ENCODE data around the gene DACT2. TPM values are rescaled to one million over a fixed set of nuclear protein-coding genes. Genes with fewer than 3 reads are reported as not detected.

Gene DACT2
- total and polyA plus RNA-seq, 2 of the 8 experiments (the other 6 are each of a cell fraction or from before 2014, with no cell fraction given), result 2.9 to 3.1 TPM

- Histone ChIP-seq H3K23ac (ENCODE audit: insufficient read length) (no peak overlapping the region), H2BK120ac (replicated peaks; ENCODE audit: low read depth, low read length) (no peak overlapping the region), H3K9me3 (ENCODE audit: insufficient read depth in 2 of 2, low read depth in 1 of 2, low read length in 1 of 2) (no peaks in the 10 kb centered on the region), H3K27me3 (replicated peaks in 1 of 4; ENCODE audit: control insufficient read depth in 3 of 4, extremely low read depth in 1 of 4, insufficient read depth in 3 of 4, low read length in 3 of 4) (no peaks in the 10 kb centered on the region), H3K4me3 (ENCODE audit: extremely low read depth in 1 of 4, insufficient read depth in 2 of 4, low read depth in 3 of 4, low read length in 4 of 4) (no peak overlapping the region), H2AFZ (ENCODE audit: low read length) (no peak overlapping the region), H3K79me1 (ENCODE audit: low read depth, low read length) (no peaks in the 10 kb centered on the region), H4K20me1 (replicated peaks in 1 of 2; ENCODE audit: control insufficient read depth in 1 of 2, insufficient read depth in 2 of 2, low read length in 2 of 2) (no peaks in the 10 kb centered on the region), H2BK15ac (ENCODE audit: low read length) (no peak overlapping the region), H4K5ac (ENCODE audit: insufficient read length, low read depth, low read length) (no peak overlapping the region), H2BK5ac (ENCODE audit: low read depth, low read length) (no peak overlapping the region), H4K8ac (ENCODE audit: extremely low read depth, insufficient read depth, low read length) (no peak overlapping the region), H2AK5ac (ENCODE audit: low read depth, low read length) (no peak overlapping the region), H3K4me2 (ENCODE audit: insufficient read depth in 1 of 2, low read depth in 2 of 2, low read length in 2 of 2) (no peak overlapping the region), H3K4me1 (replicated peaks in 1 of 4; ENCODE audit: control insufficient read depth in 3 of 4, insufficient read depth in 4 of 4, low read length in 3 of 4) (peaks cover 3 to 21% (median 10%) of the 10 kb centered on the region in 4 experiments), H2BK20ac (ENCODE audit: low read length) (no peak overlapping the region), H3K4ac (replicated peaks; ENCODE audit: insufficient read length, low read depth, low read length) (no peak overlapping the region), H3K79me2 (ENCODE audit: control insufficient read depth in 1 of 2, insufficient read depth in 2 of 2, low read length in 2 of 2) (no peaks in the 10 kb centered on the region), H4K91ac (replicated peaks; ENCODE audit: insufficient read length, low read length) (no peak overlapping the region), H2BK12ac (ENCODE audit: low read depth, low read length) (no peak overlapping the region), H3K23me2 (ENCODE audit: low read depth, low read length) (no peaks in the 10 kb centered on the region), H3K14ac (ENCODE audit: insufficient read length) (no peak overlapping the region), H3K27ac (ENCODE audit: low read depth, low read length) (no peak overlapping the region), H3K36me3 (ENCODE audit: control insufficient read depth in 2 of 4, insufficient read depth in 4 of 4, low read length in 3 of 4) (no peaks in the 10 kb centered on the region), H3K18ac (ENCODE audit: extremely low read depth, low read length) (no peak overlapping the region), H3K56ac (replicated peaks; ENCODE audit: insufficient read length, low read depth, low read length) (no peak overlapping the region), H3K9ac (replicated peaks in 1 of 4; ENCODE audit: extremely low read depth in 1 of 4, low read depth in 3 of 4, low read length in 3 of 4) (no peak overlapping the region)
- 90% methylated on average over 10 of the region's 10 CpGs; no CpG with 5 or more reads in 1 of the 2 experiments for WGBS, 2 experiments (ENCODE audit: extremely low coverage in 1 of 2, insufficient coverage in 1 of 2, insufficient read length in 1 of 2, insufficient replicate concordance in 2 of 2, low coverage in 1 of 2, low lambda C conversion rate in 2 of 2, missing lambda C conversion rate in 1 of 2)
- POLR2A ChIA-PET (ENCODE audit: partially characterized antibody), result no interaction called here
- FAIRE-seq (no peak), DNase-seq (ENCODE audit: low read depth in 1 of 2, low spot score in 2 of 2) (no peak)
- CTCF ChIA-PET (ENCODE audit: partially characterized antibody), result interaction anchor here (1.6 kb wide), 1 partner anchor 67 kb away, joined by 3 read pairs; no protein-coding TSS in a partner anchor
- TF ChIP-seq HDAC6 (IDR thresholded peaks at IDR 0.05; ENCODE audit: low read depth, low read length), result no peak
- no peak for TF ChIP-seq YY1 (IDR thresholded peaks at IDR 0.05; ENCODE audit: low read depth, low read length)
- no peak for TF ChIP-seq TBP (IDR thresholded peaks at IDR 0.05; ENCODE audit: low read depth, low read length)
- no peak for TF ChIP-seq TCF12 (IDR thresholded peaks at IDR 0.05; ENCODE audit: low read depth, low read length)
- TF ChIP-seq RXRA (IDR thresholded peaks at IDR 0.05; ENCODE audit: insufficient read depth, low read depth, low read length), result no peak
- TF ChIP-seq NANOG (IDR thresholded peaks at IDR 0.05; ENCODE audit: insufficient read depth, low read depth, low read length, poor library complexity, severe bottlenecking), result no peak
- no peak for TF ChIP-seq POLR2AphosphoS5 (IDR thresholded peaks at IDR 0.05; ENCODE audit: low read depth, low read length)
- TF ChIP-seq RNF2 (IDR thresholded peaks at IDR 0.05; ENCODE audit: borderline replicate concordance, low read depth, low read length, missing control alignments, poor library complexity, severe bottlenecking), result no peak
- no peak for TF ChIP-seq MAX (IDR thresholded peaks at IDR 0.05)
- no peak for TF ChIP-seq SP1 (IDR thresholded peaks at IDR 0.05; ENCODE audit: low read depth, low read length)
- TF ChIP-seq SUZ12 (IDR thresholded peaks at IDR 0.05; ENCODE audit: low read length), result no peak
- TF ChIP-seq SAP30 (IDR thresholded peaks at IDR 0.05; ENCODE audit: insufficient read depth, insufficient replicate concordance, low read length), result no peak
- TF ChIP-seq RAD21 (IDR thresholded peaks at IDR 0.05 in 1 of 2, conservative IDR thresholded peaks at IDR 0.05 in 1 of 2; ENCODE audit: low read depth in 2 of 2, low read length in 2 of 2), result no peak
- TF ChIP-seq BCL11A (IDR thresholded peaks at IDR 0.05; ENCODE audit: low read depth in 2 of 2, low read length in 2 of 2), result no peak
Measured at GRCh38 chr6:168330403-168330802, 10.8 kb upstream of the DACT2 start.
